AML-193 (cell line): ENCODE data around the gene GDI2.
A peak's percentile ranks its signal among the peaks of the same experiment; 100 is the strongest.
"Not testable (repeated sequence)": the region's sequence is repeated elsewhere in the genome, so short reads cannot be mapped to it uniquely, and the experiment has no call there.

Experiments used
- DNase-seq, 2 experiments: peaks; one replicate each; lab custom pipeline; 2025; lab: John Stamatoyannopoulos, UW

The GDI2 gene

GRCh38 chr10:5813341-5814109 is at the start of gene GDI2:
GDI2 (minus strand) TSS chr10:5813434; CDS start chr10:5813258, 176 bp downstream.
- peak; percentile 93 to 94 for DNase-seq

GRCh38 chr10:5862360-5862961 is 49.2 kb upstream of the GDI2 start:
- DNase-seq, result no peak

- DNase-seq, result no peak
These were observed 46.8 kb upstream of the GDI2 start for GRCh38 chr10:5860066-5860465.

- no peak for DNase-seq
These were observed 45.6 kb upstream of the GDI2 start for GRCh38 chr10:5858811-5859210.

GRCh38 chr10:5856701-5857004 is 43.4 kb upstream of the GDI2 start:
- no peak for DNase-seq

GRCh38 chr10:5855979-5856700 is 42.9 kb upstream of the GDI2 start:
- no peak for DNase-seq

- no peak for DNase-seq
These were observed 40.9 kb upstream of the GDI2 start for GRCh38 chr10:5854131-5854475.

GRCh38 chr10:5846667-5847066 is 33.4 kb upstream of the GDI2 start:
- DNase-seq, result not testable (repeated sequence)

- no peak for DNase-seq
These were observed 31.3 kb upstream of the GDI2 start for GRCh38 chr10:5844345-5845055.

GRCh38 chr10:5843686-5844344 is 30.6 kb upstream of the GDI2 start:
- no peak for DNase-seq

GRCh38 chr10:5841965-5842364 is 28.7 kb upstream of the GDI2 start:
- DNase-seq, result no peak

GRCh38 chr10:5840314-5841307 is 27.4 kb upstream of the GDI2 start:
- no peak for DNase-seq

- DNase-seq, result not testable (repeated sequence)
These were observed 22.9 kb upstream of the GDI2 start for GRCh38 chr10:5836181-5836580.

GRCh38 chr10:5835446-5836095 is 22.3 kb upstream of the GDI2 start:
- DNase-seq, result no peak

- no peak for DNase-seq
These were observed 20.6 kb upstream of the GDI2 start for GRCh38 chr10:5833814-5834213.

GRCh38 chr10:5832946-5833345 is 19.7 kb upstream of the GDI2 start:
- no peak for DNase-seq

GRCh38 chr10:5831446-5831782 is 18.2 kb upstream of the GDI2 start:
- no peak for DNase-seq

GRCh38 chr10:5830629-5831445 is 17.6 kb upstream of the GDI2 start:
- no peak for DNase-seq

- no peak for DNase-seq
These were observed 16.0 kb upstream of the GDI2 start for GRCh38 chr10:5829267-5829666.

GRCh38 chr10:5828725-5829124 is 15.5 kb upstream of the GDI2 start:
- no peak for DNase-seq
